ENCODE measurements around the gene UGT1A6.

GRCh38 chr2:233815861-233816260 lies 123.2 kb downstream of the UGT1A6 start:
- TF ChIP-seq, protein P1, sequence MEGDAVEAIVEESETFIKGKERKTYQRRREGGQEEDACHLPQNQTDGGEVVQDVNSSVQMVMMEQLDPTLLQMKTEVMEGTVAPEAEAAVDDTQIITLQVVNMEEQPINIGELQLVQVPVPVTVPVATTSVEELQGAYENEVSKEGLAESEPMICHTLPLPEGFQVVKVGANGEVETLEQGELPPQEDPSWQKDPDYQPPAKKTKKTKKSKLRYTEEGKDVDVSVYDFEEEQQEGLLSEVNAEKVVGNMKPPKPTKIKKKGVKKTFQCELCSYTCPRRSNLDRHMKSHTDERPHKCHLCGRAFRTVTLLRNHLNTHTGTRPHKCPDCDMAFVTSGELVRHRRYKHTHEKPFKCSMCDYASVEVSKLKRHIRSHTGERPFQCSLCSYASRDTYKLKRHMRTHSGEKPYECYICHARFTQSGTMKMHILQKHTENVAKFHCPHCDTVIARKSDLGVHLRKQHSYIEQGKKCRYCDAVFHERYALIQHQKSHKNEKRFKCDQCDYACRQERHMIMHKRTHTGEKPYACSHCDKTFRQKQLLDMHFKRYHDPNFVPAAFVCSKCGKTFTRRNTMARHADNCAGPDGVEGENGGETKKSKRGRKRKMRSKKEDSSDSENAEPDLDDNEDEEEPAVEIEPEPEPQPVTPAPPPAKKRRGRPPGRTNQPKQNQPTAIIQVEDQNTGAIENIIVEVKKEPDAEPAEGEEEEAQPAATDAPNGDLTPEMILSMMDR (IDR thresholded peaks at IDR 0.05 in 4 of 5, conservative IDR thresholded peaks at IDR 0.05 in 1 of 5), result no peak
- no peak for TF ChIP-seq POLR2A (IDR thresholded peaks at IDR 0.05)
